Ovary (tissue), 9 donors: ENCODE results near the gene KRTAP5-2. TPM values are rescaled to one million over a fixed set of nuclear protein-coding genes. Genes with fewer than 3 reads are reported as not detected.
"Not testable (repeated sequence)": the region's sequence is repeated elsewhere in the genome, so short reads cannot be mapped to it uniquely, and the experiment has no call there.

Source experiments
- DNase-seq, 5 donors: peaks; one replicate each; pipeline ENCODE4 v3.0.0-alpha.2; 2019 to 2020
- H3K27ac ChIP-seq, 2 donors: fragments of 200-600 bp; one replicate each; pipeline versions ENCODE4 v1.5.1 to v1.8.0; 2019 to 2022
- H3K27me3 ChIP-seq: fragments of 200-600 bp; one replicate; pipeline ENCODE4 v1.8.0; 2022
- H3K36me3 ChIP-seq: fragments of 200-600 bp; sonication (generic); one replicate; pipeline ENCODE4 v1.5.1; 2019
- H3K4me1 ChIP-seq: one replicate; pipeline ENCODE4 v1.8.1; 2013; ENCODE audit warnings: mild to moderate bottlenecking, moderate library complexity; ENCODE audit not compliant: insufficient read depth
- H3K4me3 ChIP-seq: fragments of 200-600 bp; sonication (generic); one replicate; pipeline ENCODE4 v1.5.1; 2017
- H3K9me3 ChIP-seq, 2 donors: fragments of 200-600 bp in 1 of 2; sonication (generic) in 1 of 2; one replicate each; pipeline versions ENCODE4 v1.5.1 to v1.8.1; 2013 to 2019; ENCODE audit warnings: mild to moderate bottlenecking in 1 of 2, moderate library complexity in 1 of 2
- EP300 ChIP-seq: sonication (generic); formaldehyde crosslinking; IDR thresholded peaks from one replicate; pipeline ENCODE4 v1.6.1; 2017; ENCODE audit warnings: antibody characterized with exemption
- POLR2A ChIP-seq: fragments of 450-650 bp; IDR thresholded peaks from one replicate; pipeline ENCODE4 v1.6.1; 2017; ENCODE audit warnings: antibody characterized with exemption, mild to moderate bottlenecking, moderate library complexity
- WGBS, 3 donors: extraction: QIAGEN DNeasy Blood & Tissue Kit in 1 of 3; methylation state at CpG; one replicate each; pipeline versions ENCODE4 v1.1.5 to v1.1.7; 2013 to 2017; 5-methylcytosine and 5-hydroxymethylcytosine counted together
- intact Hi-C, 4 donors: fragments of 100-400 bp; cut with DNase I; formaldehyde crosslinking; loops; one replicate each; pipeline versions ENCODE4 v1.11.0 to v1.15.1; 2022 to 2023
- polyA plus RNA-seq, 2 donors: library from polyadenylated mRNA; stranded (reverse); fragments of 200-250 nt in 1 of 2; fragments of 350-450 nt in 1 of 2; fragmentation: Illumina TruSeq in 1 of 2; extraction: RNeasy Lipid Tissue Mini Kit (QIAGEN cat#74804) in 1 of 2; gene quantifications; one replicate each; pipeline ENCODE4 v1.2.3, GENCODE V29; 2013 to 2014
- total RNA-seq, 7 donors: library from RNA; depleted of rRNA in 2 of 7; stranded (reverse); fragments of >200 nt in 2 of 7; fragmentation: NEBNext Ultra II Directional in 3 of 7; extraction: Animal tissue kit (Norgen Biotek cat#: 25700) in 3 of 7; gene quantifications; one replicate each; pipeline versions ENCODE4 v1.1.0 to v1.2.4, GENCODE V29; 2016 to 2023
- TF ChIP-seq, protein P1 (sequence below), 3 donors: fragments of 450-650 bp in 2 of 3; fragments of 200-600 bp in 1 of 3; IDR thresholded peaks; one replicate each; pipeline versions ENCODE4 v1.5.1 to v1.8.0; 2016 to 2022; ENCODE audit warnings: antibody characterized with exemption in 3 of 3, mild to moderate bottlenecking in 1 of 3
- donor health status: DM: no; HTN: no; CAD: no; lungs with moderate emphysema.
- donor health status: DM: no; HTN: no; CAD: no.
- donor health status: Bipolar disorder and iron deficiency.
- donor health status: DM: yes; HTN: yes; CAD: no.
- donor health status: DM: no; HTN: no; CAD: no.
- donor health status: DM: yes; HTN: yes; CAD: no.

KRTAP5-2 gene
- total and polyA plus RNA-seq, 9 donors: not detected

DNA sequence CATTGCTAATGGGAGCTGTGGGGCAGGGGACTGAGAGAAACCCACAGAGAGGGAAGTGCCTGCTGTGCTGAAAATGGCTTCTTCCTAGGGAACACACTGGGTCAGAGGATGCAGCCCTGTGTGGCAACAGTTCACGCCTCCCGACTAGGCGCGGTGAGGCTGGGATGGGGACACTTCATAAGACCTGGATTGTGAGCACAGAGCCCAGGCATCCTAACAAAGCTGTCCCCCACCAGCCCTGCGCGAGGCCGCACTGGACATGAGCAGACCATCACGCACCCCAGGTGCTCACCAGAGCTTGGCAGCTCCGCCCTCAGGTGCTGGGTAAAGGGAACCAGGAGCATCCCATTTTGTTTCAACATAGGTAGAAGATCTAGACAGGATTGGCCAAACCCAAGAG is 25.6 kb upstream of the KRTAP5-2 start:
- Histone ChIP-seq H3K4me3 (no peak overlapping the region), H3K36me3 (no peaks in the 10 kb centered on the region), H3K27ac (no peak overlapping the region), H3K4me1 (no peaks in the 10 kb centered on the region), H3K27me3 (no peaks in the 10 kb centered on the region), H3K9me3 (no peaks in the 10 kb centered on the region)
- intact Hi-C loops: no loop called here
- TF ChIP-seq, protein P1, sequence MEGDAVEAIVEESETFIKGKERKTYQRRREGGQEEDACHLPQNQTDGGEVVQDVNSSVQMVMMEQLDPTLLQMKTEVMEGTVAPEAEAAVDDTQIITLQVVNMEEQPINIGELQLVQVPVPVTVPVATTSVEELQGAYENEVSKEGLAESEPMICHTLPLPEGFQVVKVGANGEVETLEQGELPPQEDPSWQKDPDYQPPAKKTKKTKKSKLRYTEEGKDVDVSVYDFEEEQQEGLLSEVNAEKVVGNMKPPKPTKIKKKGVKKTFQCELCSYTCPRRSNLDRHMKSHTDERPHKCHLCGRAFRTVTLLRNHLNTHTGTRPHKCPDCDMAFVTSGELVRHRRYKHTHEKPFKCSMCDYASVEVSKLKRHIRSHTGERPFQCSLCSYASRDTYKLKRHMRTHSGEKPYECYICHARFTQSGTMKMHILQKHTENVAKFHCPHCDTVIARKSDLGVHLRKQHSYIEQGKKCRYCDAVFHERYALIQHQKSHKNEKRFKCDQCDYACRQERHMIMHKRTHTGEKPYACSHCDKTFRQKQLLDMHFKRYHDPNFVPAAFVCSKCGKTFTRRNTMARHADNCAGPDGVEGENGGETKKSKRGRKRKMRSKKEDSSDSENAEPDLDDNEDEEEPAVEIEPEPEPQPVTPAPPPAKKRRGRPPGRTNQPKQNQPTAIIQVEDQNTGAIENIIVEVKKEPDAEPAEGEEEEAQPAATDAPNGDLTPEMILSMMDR (IDR thresholded peaks at IDR 0.05): no peak
- no peak for TF ChIP-seq EP300
- no peak for TF ChIP-seq POLR2A
- DNase-seq: no peak
- 85 to 89% (median 87%) methylated on average over 9 of the region's 9 CpGs for WGBS, 3 donors

DNA sequence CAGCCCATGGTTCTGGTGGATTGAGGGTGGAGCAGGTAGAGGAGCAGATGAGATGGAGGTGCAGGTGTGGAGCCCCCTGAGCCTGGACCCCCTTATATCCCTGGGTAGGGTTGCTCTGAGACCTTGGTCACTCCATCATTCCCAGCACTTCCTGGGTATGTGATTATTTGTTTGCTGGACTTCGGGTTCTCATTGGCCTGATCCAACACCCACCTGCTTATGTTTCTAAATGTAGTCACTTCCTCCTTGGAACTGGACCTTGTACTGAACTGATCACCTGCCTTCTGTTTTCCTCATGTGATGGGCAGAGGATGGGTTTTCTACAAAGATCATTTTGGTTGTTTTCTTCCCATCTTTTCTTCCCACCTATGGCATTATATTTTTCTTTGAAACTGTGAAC is 24.0 kb upstream of the KRTAP5-2 start, which contains the start of gene KRTAP5-4:
Gene KRTAP5-4, minus strand, starts transcription at position 53 of the 400 bp plus-strand sequence. Its CDS starts 45 bp downstream, at position 8.
- no peaks in the 10 kb centered on the region for H3K36me3 ChIP-seq
- no peaks in the 10 kb centered on the region for H3K4me1 ChIP-seq
- H3K9me3 ChIP-seq: no peaks in the 10 kb centered on the region
- 28 to 60% (median 41%) methylated on average over 1 of the region's 1 CpG for WGBS, 3 donors
- no peak for TF ChIP-seq EP300
- intact Hi-C loops: no loop called here
- no peak within 1 kb of the TSS for H3K4me3 ChIP-seq
- no peak within 1 kb of the TSS for H3K27ac ChIP-seq
- H3K27me3 ChIP-seq: no peaks in the 10 kb centered on the region
- DNase-seq: no peak

DNA sequence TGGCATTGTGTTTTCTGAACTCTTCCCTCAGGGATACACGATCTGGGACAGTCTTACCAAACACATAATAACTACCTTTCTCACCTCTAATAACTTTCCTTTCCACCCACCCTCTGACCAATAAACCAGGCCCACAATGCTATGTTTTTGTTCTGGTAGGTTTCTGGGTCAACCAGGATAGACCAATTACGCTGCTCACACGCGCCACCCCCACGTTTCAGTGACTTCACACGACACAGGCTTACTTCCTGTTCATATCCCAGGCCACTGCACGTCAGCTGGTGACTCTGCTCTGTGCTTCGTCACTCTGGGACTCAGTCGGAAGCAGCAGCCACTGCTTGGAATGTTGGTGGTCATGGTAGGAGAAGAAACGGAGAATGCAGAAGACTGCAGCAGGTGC is 21.4 kb upstream of the KRTAP5-2 start:
- H3K9me3 ChIP-seq: no peaks in the 10 kb centered on the region
- no peaks in the 10 kb centered on the region for H3K27me3 ChIP-seq
- intact Hi-C loops: no loop called here
- no peak for DNase-seq
- no peaks in the 10 kb centered on the region for H3K36me3 ChIP-seq
- H3K27ac ChIP-seq: no peak overlapping the region
- TF ChIP-seq POLR2A: no peak
- TF ChIP-seq, protein P1 (IDR thresholded peaks at IDR 0.05): no peak
- H3K4me3 ChIP-seq: no peak overlapping the region
- WGBS, 3 donors: 45 to 55% (median 47%) methylated on average over 10 of the region's 10 CpGs
- H3K4me1 ChIP-seq: no peaks in the 10 kb centered on the region

DNA sequence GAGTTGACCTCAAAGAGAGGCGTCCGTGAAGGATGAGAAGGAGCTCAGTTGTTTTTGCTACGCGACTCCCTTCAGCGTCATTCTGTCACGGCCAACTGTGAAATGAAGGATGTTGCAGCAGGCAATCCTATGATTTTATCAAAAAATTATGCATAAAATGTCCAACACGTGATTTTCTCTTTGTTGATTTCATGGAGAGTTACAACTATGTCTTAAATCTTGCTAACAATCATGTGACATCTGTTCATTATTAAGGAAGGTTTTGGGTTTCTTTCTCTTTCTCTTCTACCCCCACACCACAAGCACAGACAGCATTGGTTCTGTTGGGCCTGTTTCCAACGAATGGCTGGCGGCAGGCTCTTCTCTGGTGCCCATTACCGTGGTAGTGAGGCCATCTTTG is 20.1 kb upstream of the KRTAP5-2 start:
- Histone ChIP-seq H3K36me3 (no peaks in the 10 kb centered on the region), H3K9me3 (no peaks in the 10 kb centered on the region), H3K27me3 (no peaks in the 10 kb centered on the region), H3K4me3 (no peak overlapping the region), H3K27ac (no peak overlapping the region), H3K4me1 (no peaks in the 10 kb centered on the region)
- intact Hi-C loops: no loop called here
- TF ChIP-seq, protein P1 (IDR thresholded peaks at IDR 0.05): no peak
- TF ChIP-seq POLR2A (no peak), EP300 (no peak)
- 58 to 67% (median 59%) methylated on average over 10 of the region's 10 CpGs for WGBS, 3 donors
- no peak for DNase-seq

DNA sequence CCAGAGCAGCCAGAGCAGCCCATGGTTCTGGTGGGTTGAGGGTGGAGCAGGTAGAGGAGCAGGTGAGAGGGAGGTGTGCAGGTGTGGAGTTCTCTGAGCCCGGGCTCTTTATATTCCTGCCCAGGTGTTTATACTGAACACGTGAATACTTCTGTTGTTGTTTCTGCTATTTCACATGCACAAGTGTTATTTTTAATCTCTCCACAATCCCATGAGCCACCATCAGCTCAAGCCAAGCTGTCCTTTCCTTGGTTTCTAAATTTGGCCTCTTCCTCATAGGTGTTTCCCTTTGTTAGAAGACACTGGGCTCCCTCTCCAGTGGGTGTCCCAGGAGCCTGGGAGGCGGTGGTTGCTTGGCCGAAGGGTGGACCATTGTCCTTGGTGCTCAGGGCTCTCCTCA is 10.3 kb upstream of the KRTAP5-2 start, which contains the start of gene KRTAP5-3:
Gene KRTAP5-3, minus strand, starts transcription at position 101 of the 400 bp plus-strand sequence. Its CDS starts 78 bp downstream, at position 23.
- 56 to 67% (median 59%) methylated on average over 4 of the region's 4 CpGs for WGBS, 3 donors

DNA sequence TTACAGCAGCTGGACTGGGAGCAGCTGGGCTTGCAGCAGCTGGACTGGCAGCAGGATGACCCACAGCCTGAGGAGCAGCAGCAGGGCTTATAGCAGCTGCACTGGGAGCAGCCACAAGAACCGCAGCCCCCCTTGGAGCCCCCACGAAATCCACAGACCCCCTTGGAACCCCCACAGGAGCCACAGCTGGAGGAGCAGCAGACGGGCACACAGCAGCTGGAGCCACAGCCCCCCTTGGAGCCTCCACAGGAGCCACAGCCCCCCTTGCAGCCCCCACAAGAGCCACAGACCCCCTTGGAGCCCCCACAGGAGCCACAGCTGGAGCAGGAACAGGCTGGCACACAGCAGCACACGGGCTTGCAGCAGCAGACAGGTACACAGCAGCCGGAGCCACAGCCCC is 9.8 kb upstream of the KRTAP5-2 start:
- H3K36me3 ChIP-seq, H3K4me1 ChIP-seq, H3K27ac ChIP-seq, H3K4me3 ChIP-seq, DNase-seq, H3K9me3 ChIP-seq, intact Hi-C loops, H3K27me3 ChIP-seq: not testable (repeated sequence)
- 0 to 11% (median 6%) methylated on average over 1 to 5 of the region's 5 CpGs for WGBS, 3 donors

More for the DNA sequence above, 10.3 kb upstream of the KRTAP5-2 start, which contains the start of gene KRTAP5-3:
- intact Hi-C loops: no loop called here
- H3K27ac ChIP-seq: no peak within 1 kb of the TSS
- no peaks in the 10 kb centered on the region for H3K9me3 ChIP-seq
- no peaks in the 10 kb centered on the region for H3K36me3 ChIP-seq
- H3K4me1 ChIP-seq: no peaks in the 10 kb centered on the region
- no peaks in the 10 kb centered on the region for H3K27me3 ChIP-seq
- DNase-seq: no peak
- H3K4me3 ChIP-seq: no peak within 1 kb of the TSS
- TF ChIP-seq, protein P1 (IDR thresholded peaks at IDR 0.05): no peak
- TF ChIP-seq POLR2A (no peak), EP300 (no peak)

DNA sequence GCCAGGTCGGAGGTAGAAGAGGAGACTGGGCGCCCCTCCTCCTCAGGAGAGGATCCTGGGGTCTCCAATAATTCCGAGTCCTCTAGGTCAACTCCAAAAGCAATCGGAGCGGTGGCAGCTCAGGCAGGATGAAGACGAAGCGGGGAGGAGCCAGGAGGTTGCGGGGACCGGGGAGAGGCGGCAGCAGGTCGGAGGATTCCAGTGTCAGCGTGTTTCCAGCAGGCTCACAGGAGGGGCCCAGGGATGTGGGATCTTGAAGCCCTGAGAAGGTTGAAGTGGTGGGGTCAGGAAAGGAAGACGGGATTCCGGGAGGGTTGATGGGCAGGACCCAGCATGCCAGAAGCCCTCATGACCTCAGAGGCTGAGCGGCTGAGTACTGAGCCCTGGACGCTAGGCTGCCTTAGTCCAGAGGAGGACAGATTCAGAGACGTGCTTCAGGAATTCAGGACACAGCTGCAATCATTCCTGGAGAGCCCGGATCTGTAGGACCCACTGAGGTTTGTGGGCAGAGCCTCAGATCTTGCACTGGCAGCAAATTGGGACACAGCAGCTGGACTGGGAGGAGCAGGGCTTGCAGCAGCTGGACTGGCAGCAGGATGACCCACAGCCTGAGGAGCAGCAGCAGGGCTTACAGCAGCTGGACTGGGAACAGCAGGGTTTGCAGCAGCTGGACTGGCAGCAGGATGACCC is 9.2 kb upstream of the KRTAP5-2 start:
- H3K27ac ChIP-seq, DNase-seq, intact Hi-C loops, H3K27me3 ChIP-seq, H3K4me3 ChIP-seq, H3K36me3 ChIP-seq, H3K4me1 ChIP-seq, H3K9me3 ChIP-seq: not testable (repeated sequence)
- 21 to 29% (median 28%) methylated on average over 18 of the region's 18 CpGs for WGBS, 3 donors
